ENCODE measurements around the gene CHCHD4. TPM values are rescaled to one million over a fixed set of nuclear protein-coding genes. Genes with fewer than 3 reads are reported as not detected.

CHCHD4 gene
- total and polyA plus RNA-seq, 10 donors = 8.4 to 17.1 (median 9.9) TPM

DNA sequence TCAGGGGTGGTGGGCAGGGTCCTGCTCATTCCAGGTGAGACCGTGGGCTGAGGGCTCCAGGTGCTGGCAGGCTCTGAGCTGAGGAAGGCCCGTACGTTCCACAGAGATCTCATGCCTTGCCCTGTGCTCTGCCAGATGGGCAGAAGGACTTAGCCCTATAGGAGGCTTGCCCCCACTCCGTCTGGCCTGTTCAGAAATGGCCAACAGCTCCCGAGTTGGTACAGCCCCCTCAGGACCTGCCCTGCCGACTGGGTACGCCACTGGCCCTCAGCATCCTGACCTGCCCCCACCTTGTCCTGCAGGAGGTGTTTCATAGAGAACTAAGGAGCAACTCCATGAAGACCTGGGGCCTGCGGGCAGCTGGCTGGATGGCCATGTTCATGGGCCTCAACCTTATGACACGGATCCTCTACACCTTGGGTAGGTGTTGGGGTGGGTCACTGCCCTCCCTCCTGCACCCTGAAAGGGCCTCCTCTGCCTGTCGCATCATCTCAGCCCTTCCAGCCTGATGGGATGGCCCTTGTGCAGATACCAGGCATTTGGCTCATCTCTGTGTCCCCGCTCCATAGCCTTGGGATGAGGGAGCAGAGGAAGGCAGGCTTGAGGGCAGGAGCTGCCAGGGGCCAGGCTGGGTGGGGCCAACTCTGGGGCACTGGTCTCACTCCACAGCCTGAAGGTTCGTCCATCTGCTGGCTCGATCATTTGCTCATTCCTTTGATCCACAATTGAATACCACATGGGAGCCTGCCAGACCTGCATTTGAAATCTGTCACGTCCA is 14.4 kb upstream of the CHCHD4 start:
- Histone ChIP-seq H3K4me3 (no peak overlapping the region), H3K36me3 (peaks cover 0 to 91% (median 64%) of the 10 kb centered on the region in 6 donors), H3K9me3 (no peaks in the 10 kb centered on the region), H3K27ac (no peak overlapping the region), H3K4me1 (peaks cover 6 to 31% (median 22%) of the 10 kb centered on the region in 6 donors), H3K27me3 (replicated peaks in 1 of 7) (no peaks in the 10 kb centered on the region)
- DNase-seq = no peak
- WGBS, 5 donors = 89 to 94% (median 90%) methylated on average over 10 to 14 of the region's 14 CpGs
- TF ChIP-seq, protein P1, sequence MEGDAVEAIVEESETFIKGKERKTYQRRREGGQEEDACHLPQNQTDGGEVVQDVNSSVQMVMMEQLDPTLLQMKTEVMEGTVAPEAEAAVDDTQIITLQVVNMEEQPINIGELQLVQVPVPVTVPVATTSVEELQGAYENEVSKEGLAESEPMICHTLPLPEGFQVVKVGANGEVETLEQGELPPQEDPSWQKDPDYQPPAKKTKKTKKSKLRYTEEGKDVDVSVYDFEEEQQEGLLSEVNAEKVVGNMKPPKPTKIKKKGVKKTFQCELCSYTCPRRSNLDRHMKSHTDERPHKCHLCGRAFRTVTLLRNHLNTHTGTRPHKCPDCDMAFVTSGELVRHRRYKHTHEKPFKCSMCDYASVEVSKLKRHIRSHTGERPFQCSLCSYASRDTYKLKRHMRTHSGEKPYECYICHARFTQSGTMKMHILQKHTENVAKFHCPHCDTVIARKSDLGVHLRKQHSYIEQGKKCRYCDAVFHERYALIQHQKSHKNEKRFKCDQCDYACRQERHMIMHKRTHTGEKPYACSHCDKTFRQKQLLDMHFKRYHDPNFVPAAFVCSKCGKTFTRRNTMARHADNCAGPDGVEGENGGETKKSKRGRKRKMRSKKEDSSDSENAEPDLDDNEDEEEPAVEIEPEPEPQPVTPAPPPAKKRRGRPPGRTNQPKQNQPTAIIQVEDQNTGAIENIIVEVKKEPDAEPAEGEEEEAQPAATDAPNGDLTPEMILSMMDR (IDR thresholded peaks at IDR 0.05 in 8 of 11, conservative IDR thresholded peaks at IDR 0.05 in 3 of 11) = no peak
- TF ChIP-seq POLR2A (IDR thresholded peaks at IDR 0.05) (no peak), POLR2AphosphoS5 (IDR thresholded peaks at IDR 0.05) (no peak)
- intact Hi-C loops (cut with DNase I; ENCODE audit: low total_unique reads) = no loop called here

DNA sequence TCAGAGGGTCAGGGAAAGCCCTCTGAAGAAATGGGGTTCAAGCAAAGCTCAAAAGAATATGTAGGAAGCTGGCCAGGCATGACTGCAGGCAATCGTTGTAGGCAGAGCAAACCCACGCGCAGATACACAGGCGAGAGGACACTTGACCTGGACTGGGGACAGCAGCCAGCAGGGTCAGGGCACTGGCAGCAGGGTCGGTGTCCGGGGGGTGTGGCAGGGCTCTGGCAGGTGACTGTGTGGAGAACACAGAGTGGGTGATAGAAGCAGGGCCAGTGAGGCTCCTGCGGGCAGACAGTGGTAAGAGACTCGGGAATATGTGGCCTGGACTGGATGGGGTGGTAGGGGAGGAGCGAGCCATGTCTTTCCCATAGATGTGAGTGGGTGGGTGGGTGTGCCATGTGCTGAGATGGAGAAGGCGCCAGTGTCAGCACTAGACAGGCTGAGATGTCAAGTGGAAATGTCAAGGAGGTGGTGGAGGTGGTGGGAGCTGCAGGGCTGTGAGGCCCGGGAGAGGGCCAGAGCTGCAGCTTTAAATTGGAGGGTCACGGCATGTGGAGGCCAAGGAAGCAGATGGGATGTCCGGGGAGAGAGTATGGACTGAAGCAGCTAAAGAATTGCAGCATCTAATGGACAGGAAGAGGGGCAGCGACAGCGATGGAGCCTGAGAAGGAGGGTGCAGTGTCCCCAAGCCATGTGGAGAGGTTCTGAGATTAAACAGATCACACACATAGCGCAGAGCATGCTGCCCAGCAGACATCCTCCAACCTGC is 13.6 kb upstream of the CHCHD4 start:
- intact Hi-C loops (cut with DNase I; ENCODE audit: low total_unique reads) = no loop called here
- TF ChIP-seq, protein P1 (IDR thresholded peaks at IDR 0.05 in 8 of 11, conservative IDR thresholded peaks at IDR 0.05 in 3 of 11) = no peak
- TF ChIP-seq POLR2A (IDR thresholded peaks at IDR 0.05) (no peak), POLR2AphosphoS5 (IDR thresholded peaks at IDR 0.05) (peak in 1 of 3 donors; percentile 42)
- no peaks in the 10 kb centered on the region for H3K9me3 ChIP-seq
- peaks cover 0 to 99% (median 72%) of the 10 kb centered on the region in 6 donors for H3K36me3 ChIP-seq
- no peak overlapping the region for H3K4me3 ChIP-seq
- H3K27ac ChIP-seq = no peak overlapping the region
- no peaks in the 10 kb centered on the region for H3K27me3 ChIP-seq (replicated peaks in 1 of 7)
- 82 to 91% (median 90%) methylated on average over 16 of the region's 16 CpGs for WGBS, 5 donors
- H3K4me1 ChIP-seq = peaks cover 2 to 23% (median 15%) of the 10 kb centered on the region in 6 donors
- DNase-seq = no peak

DNA sequence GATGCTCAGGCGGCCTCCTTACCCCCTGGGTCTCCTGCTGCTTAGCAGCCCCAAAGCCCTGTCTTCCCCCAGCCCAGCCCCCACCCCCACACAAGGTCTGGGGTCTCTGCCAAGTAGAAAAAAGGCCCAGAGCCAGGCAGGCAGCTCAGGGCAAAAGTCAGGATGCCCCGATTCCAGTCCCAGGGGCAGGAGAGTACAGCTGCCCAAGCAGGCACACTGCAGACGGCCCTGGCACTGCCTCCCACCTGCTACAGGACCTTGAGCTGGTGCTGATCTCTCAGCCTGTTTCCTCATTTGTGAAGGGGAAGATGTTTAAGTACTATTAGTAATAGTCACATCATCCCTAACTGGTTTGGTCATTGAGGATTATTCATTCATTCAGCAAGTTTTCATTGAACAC is 12.8 kb upstream of the CHCHD4 start:
- Histone ChIP-seq H3K9me3 (no peaks in the 10 kb centered on the region), H3K4me3 (no peak overlapping the region), H3K27ac (peak overlapping the region in 1 of 8 donors; percentile 21), H3K36me3 (peaks cover 0 to 100% (median 81%) of the 10 kb centered on the region in 6 donors), H3K27me3 (replicated peaks in 1 of 7) (no peaks in the 10 kb centered on the region), H3K4me1 (peaks cover 0 to 15% (median 6%) of the 10 kb centered on the region in 6 donors)
- peak in 2 of 3 donors; percentile 17 to 24 for TF ChIP-seq POLR2AphosphoS5 (IDR thresholded peaks at IDR 0.05)
- TF ChIP-seq, protein P1 (IDR thresholded peaks at IDR 0.05 in 8 of 11, conservative IDR thresholded peaks at IDR 0.05 in 3 of 11) = no peak
- 68 to 87% (median 74%) methylated on average over 2 to 3 of the region's 3 CpGs for WGBS, 5 donors
- intact Hi-C loops (cut with DNase I; ENCODE audit: low total_unique reads) = no loop called here
- no peak for DNase-seq

DNA sequence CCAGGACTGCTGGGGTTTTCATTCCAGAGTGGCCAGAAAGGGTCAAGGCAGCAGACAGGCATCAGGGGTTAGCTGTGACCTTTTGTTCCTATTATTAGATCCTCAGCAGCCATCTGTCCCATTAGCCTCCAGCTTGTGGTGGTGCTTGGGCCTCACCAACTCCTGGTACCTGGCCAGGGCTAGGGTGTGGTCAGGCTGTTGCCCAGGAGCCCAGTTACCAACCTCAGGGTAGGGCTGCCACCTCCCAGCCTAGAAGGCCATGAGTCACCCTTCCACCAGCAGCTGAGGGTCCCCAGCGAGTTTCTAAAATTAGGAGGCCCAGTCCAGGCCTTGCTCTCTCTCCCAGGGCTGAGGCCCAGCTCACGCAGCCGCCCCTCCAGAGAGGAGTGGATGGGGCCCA is 12.3 kb upstream of the CHCHD4 start:
- no peaks in the 10 kb centered on the region for H3K27me3 ChIP-seq (replicated peaks in 1 of 7)
- H3K27ac ChIP-seq = peak overlapping the region in 1 of 8 donors; percentile 21
- TF ChIP-seq POLR2A (IDR thresholded peaks at IDR 0.05) (no peak), POLR2AphosphoS5 (IDR thresholded peaks at IDR 0.05) (no peak)
- TF ChIP-seq, protein P1 (IDR thresholded peaks at IDR 0.05 in 8 of 11, conservative IDR thresholded peaks at IDR 0.05 in 3 of 11) = no peak
- no peaks in the 10 kb centered on the region for H3K9me3 ChIP-seq
- peaks cover 0 to 11% (median 3%) of the 10 kb centered on the region in 6 donors for H3K4me1 ChIP-seq
- peaks cover 2 to 100% (median 82%) of the 10 kb centered on the region in 6 donors for H3K36me3 ChIP-seq
- no peak for DNase-seq
- H3K4me3 ChIP-seq = no peak overlapping the region
- intact Hi-C loops (cut with DNase I; ENCODE audit: low total_unique reads) = no loop called here
- WGBS, 5 donors = 90 to 94% (median 92%) methylated on average over 3 of the region's 3 CpGs; no CpG with 5 or more reads in 1 of the 5 donors

Data from spleen (tissue), 11 donors.